Measurements from ENCODE around the gene MINDY4B. TPM values are rescaled to one million over a fixed set of nuclear protein-coding genes. Genes with fewer than 3 reads are reported as not detected.
A peak's percentile ranks its signal among the peaks of the same experiment; 100 is the strongest.

The MINDY4B gene
- polyA plus RNA-seq, 2 of the 4 experiments (the other 2 are of a cell fraction): not detected

DNA sequence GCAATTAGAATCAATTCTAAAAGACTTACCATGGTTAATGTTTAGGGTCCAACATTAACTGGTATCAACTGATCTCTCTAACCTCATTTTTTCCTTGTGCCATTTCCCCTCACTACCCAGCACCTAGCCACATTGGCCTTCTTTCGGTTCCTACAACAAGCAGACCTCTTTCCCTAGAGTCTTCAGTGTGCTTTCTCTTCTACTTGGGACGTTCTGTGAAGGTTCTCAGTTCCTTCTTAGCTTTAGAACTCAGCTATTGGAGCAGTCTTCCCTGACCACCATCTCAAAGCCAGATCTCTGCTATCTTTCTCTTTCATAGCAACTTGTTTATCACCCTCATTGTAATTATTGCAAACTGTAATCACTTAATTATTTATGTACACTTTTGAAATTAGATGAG lies 31.5 kb upstream of the MINDY4B start:
- TF ChIP-seq ATOH8 (CRISPR knock-in tag; IDR thresholded peaks at IDR 0.05; ENCODE audit: low read depth) (no peak), HOXA7 (CRISPR knock-in tag; IDR thresholded peaks at IDR 0.05) (no peak), NPAS2 (CRISPR knock-in tag; IDR thresholded peaks at IDR 0.05; ENCODE audit: borderline replicate concordance) (no peak), RAD21 (conservative IDR thresholded peaks at IDR 0.05 in 1 of 2, IDR thresholded peaks at IDR 0.05 in 1 of 2) (no peak), NFE2L2 (conservative IDR thresholded peaks at IDR 0.05; ENCODE audit: low read length) (no peak), CEBPB (IDR thresholded peaks at IDR 0.05) (no peak), TFCP2L1 (CRISPR knock-in tag; IDR thresholded peaks at IDR 0.05) (no peak), HEYL (CRISPR knock-in tag; IDR thresholded peaks at IDR 0.05) (no peak), KDM1A (IDR thresholded peaks at IDR 0.05; ENCODE audit: low read depth) (no peak), ELK1 (IDR thresholded peaks at IDR 0.05; ENCODE audit: low read depth, low read length) (no peak), CHD2 (IDR thresholded peaks at IDR 0.05; ENCODE audit: low read length, partially characterized antibody) (no peak)
- TF ChIP-seq, protein P1, sequence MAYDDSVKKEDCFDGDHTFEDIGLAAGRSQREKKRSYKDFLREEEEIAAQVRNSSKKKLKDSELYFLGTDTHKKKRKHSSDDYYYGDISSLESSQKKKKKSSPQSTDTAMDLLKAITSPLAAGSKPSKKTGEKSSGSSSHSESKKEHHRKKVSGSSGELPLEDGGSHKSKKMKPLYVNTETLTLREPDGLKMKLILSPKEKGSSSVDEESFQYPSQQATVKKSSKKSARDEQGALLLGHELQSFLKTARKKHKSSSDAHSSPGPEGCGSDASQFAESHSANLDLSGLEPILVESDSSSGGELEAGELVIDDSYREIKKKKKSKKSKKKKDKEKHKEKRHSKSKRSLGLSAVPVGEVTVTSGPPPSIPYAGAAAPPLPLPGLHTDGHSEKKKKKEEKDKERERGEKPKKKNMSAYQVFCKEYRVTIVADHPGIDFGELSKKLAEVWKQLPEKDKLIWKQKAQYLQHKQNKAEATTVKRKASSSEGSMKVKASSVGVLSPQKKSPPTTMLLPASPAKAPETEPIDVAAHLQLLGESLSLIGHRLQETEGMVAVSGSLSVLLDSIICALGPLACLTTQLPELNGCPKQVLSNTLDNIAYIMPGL (CRISPR knock-in tag; IDR thresholded peaks at IDR 0.05; ENCODE audit: borderline replicate concordance): no peak
- TF ChIP-seq, protein P2, sequence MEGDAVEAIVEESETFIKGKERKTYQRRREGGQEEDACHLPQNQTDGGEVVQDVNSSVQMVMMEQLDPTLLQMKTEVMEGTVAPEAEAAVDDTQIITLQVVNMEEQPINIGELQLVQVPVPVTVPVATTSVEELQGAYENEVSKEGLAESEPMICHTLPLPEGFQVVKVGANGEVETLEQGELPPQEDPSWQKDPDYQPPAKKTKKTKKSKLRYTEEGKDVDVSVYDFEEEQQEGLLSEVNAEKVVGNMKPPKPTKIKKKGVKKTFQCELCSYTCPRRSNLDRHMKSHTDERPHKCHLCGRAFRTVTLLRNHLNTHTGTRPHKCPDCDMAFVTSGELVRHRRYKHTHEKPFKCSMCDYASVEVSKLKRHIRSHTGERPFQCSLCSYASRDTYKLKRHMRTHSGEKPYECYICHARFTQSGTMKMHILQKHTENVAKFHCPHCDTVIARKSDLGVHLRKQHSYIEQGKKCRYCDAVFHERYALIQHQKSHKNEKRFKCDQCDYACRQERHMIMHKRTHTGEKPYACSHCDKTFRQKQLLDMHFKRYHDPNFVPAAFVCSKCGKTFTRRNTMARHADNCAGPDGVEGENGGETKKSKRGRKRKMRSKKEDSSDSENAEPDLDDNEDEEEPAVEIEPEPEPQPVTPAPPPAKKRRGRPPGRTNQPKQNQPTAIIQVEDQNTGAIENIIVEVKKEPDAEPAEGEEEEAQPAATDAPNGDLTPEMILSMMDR (IDR thresholded peaks at IDR 0.05): no peak
- ChIA-PET POLR2A (no interaction called here), CTCF (interaction anchor here (0.6 to 2.0 kb wide), 3 partner anchors 9 to 1466 kb away, joined by 3 to 4 read pairs (median 3); no protein-coding TSS in a partner anchor)
- Histone ChIP-seq H3K4me3 (no peak overlapping the region), H3K4me2 (no peak overlapping the region), H3K9me3 (no peaks in the 10 kb centered on the region), H3K27ac (no peak overlapping the region), H3K4me1 (no peaks in the 10 kb centered on the region)
- ATAC-seq: no peak
- WGBS (ENCODE audit: missing lambda C conversion rate): 0% methylated on average over 2 of the region's 2 CpGs
- FAIRE-seq: no peak
- no peak for DNase-seq (ENCODE audit: low read depth in 1 of 2, low spot score in 1 of 2)

DNA sequence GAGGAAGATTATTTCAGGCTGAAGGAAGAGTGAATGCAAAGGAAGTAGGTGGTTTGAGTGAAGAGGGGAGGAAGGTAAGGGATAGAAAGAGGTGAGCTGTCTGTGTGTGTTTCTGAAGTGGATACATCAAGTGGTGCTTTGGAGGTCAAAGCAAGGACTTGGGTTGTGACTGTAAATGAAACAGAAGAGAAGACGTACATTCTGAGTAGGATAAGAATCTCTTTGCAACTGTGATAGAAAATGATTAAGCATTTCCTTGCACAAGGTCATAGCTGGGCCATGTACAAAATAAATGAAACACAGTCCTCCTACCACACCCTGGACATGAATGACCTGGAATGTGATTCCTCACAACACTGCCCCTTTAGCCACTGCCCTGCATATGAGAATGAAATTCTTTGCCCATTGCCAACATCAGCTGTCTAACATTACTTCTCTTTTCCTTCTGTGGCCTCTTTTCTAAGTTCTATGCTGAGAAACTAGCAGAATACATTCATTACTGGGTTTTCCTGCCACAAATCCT lies 28.3 kb upstream of the MINDY4B start:
- FAIRE-seq (no peak), DNase-seq (ENCODE audit: low read depth in 1 of 2, low spot score in 1 of 2) (peak in 1 of 2 experiments; percentile 9), ATAC-seq (peak in 1 of 2 experiments; percentile 50; a peak in 2 of 6 replicates)
- H3K4me2 ChIP-seq: no peak overlapping the region
- H3K4me1 ChIP-seq: no peaks in the 10 kb centered on the region
- ChIA-PET POLR2A (no interaction called here), CTCF (interaction anchor here (1.1 to 1.5 kb wide), 3 partner anchors 10 to 163 kb away, joined by 3 to 4 read pairs (median 3); no protein-coding TSS in a partner anchor)
- WGBS (ENCODE audit: missing lambda C conversion rate): 32% methylated on average over 1 of the region's 1 CpG
- no peak overlapping the region for H3K27ac ChIP-seq
- no peak overlapping the region for H3K4me3 ChIP-seq
- TF ChIP-seq RARB (CRISPR knock-in tag; IDR thresholded peaks at IDR 0.05) (no peak), ZSCAN20 (CRISPR knock-in tag; IDR thresholded peaks at IDR 0.05) (no peak), CHD4 (IDR thresholded peaks at IDR 0.05; ENCODE audit: borderline replicate concordance) (no peak), ELK1 (IDR thresholded peaks at IDR 0.05; ENCODE audit: low read depth, low read length) (no peak), MAZ (IDR thresholded peaks at IDR 0.05; ENCODE audit: borderline replicate concordance, low read depth, low read length) (no peak), RAD21 (conservative IDR thresholded peaks at IDR 0.05 in 1 of 2, IDR thresholded peaks at IDR 0.05 in 1 of 2) (no peak), FOSL2 (IDR thresholded peaks at IDR 0.05) (no peak), FOSL2 (CRISPR knock-in tag; IDR thresholded peaks at IDR 0.05) (no peak), ESRRA (IDR thresholded peaks at IDR 0.05; ENCODE audit: borderline replicate concordance, low read length) (no peak), POLR2AphosphoS2 (conservative IDR thresholded peaks at IDR 0.05; ENCODE audit: low read length) (no peak), EHF (CRISPR knock-in tag; IDR thresholded peaks at IDR 0.05) (no peak), HOXB5 (CRISPR knock-in tag; IDR thresholded peaks at IDR 0.05) (no peak)
- TF ChIP-seq, protein P1 (CRISPR knock-in tag; IDR thresholded peaks at IDR 0.05; ENCODE audit: borderline replicate concordance): no peak
- H3K9me3 ChIP-seq: no peaks in the 10 kb centered on the region
